Measurements from ENCODE around the gene SLCO3A1.

SLCO3A1 gene

GRCh38 chr15:91940496-91941381, 87.2 kb downstream of the SLCO3A1 start:
- TF ChIP-seq CTCF (IDR thresholded peaks at IDR 0.05; ENCODE audit: low read depth, low read length, missing control alignments): no peak
- no peak for DNase-seq (ENCODE audit: low read depth)
- no peak overlapping the region for H3K4me3 ChIP-seq (ENCODE audit: low read depth, low read length)

GRCh38 chr15:91941871-91942658, 88.6 kb downstream of the SLCO3A1 start:
- no peak for TF ChIP-seq CTCF (IDR thresholded peaks at IDR 0.05; ENCODE audit: low read depth, low read length, missing control alignments)
- no peak for DNase-seq (ENCODE audit: low read depth)
- no peak overlapping the region for H3K4me3 ChIP-seq (ENCODE audit: low read depth, low read length)

- DNase-seq (ENCODE audit: low read depth): no peak
- no peak overlapping the region for H3K4me3 ChIP-seq (ENCODE audit: low read depth, low read length)
- TF ChIP-seq CTCF (IDR thresholded peaks at IDR 0.05; ENCODE audit: low read depth, low read length, missing control alignments): no peak
These were observed 89.3 kb downstream of the SLCO3A1 start for GRCh38 chr15:91942720-91943394.

GRCh38 chr15:91944331-91944730, 90.8 kb downstream of the SLCO3A1 start:
- no peak for TF ChIP-seq CTCF (IDR thresholded peaks at IDR 0.05; ENCODE audit: low read depth, low read length, missing control alignments)
- DNase-seq (ENCODE audit: low read depth): no peak
- H3K4me3 ChIP-seq (ENCODE audit: low read depth, low read length): no peak overlapping the region

- H3K4me3 ChIP-seq (ENCODE audit: low read depth, low read length): no peak overlapping the region
- DNase-seq (ENCODE audit: low read depth): no peak
- no peak for TF ChIP-seq CTCF (IDR thresholded peaks at IDR 0.05; ENCODE audit: low read depth, low read length, missing control alignments)
These were observed 91.9 kb downstream of the SLCO3A1 start for GRCh38 chr15:91945385-91945784.

GRCh38 chr15:91946075-91946474, 92.6 kb downstream of the SLCO3A1 start:
- no peak overlapping the region for H3K4me3 ChIP-seq (ENCODE audit: low read depth, low read length)
- no peak for DNase-seq (ENCODE audit: low read depth)
- TF ChIP-seq CTCF (IDR thresholded peaks at IDR 0.05; ENCODE audit: low read depth, low read length, missing control alignments): no peak
